ENCODE data around the gene HOXC12.

The HOXC12 gene

DNA sequence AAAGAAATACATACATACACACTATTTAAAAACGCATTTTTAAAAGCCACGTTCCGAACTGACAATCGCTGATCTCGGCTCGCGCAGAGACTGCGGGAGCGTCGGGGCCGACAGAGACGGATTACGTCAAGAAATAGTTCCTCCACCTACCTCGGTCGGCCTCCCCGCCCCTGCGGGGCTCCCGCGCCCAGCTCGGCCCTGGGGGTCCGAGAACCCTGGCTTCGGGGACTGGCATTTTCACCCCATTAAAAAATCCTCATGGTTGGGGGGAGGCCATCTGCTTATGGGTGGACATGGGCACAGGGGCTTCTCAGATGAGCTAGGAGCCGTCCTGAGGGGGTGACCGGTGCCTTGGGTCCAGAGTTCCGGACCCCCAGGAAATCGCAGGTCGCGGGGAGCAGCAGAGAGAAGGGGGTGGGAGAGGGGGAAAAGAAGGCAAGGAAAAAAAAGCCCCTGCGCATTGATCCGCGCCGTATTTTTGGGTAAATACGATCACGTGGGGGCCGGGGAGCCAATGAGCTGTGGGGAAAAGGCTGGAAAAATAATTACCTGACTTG lies 44.9 kb downstream of the HOXC12 start (continued):
- TF ChIP-seq, protein P1, sequence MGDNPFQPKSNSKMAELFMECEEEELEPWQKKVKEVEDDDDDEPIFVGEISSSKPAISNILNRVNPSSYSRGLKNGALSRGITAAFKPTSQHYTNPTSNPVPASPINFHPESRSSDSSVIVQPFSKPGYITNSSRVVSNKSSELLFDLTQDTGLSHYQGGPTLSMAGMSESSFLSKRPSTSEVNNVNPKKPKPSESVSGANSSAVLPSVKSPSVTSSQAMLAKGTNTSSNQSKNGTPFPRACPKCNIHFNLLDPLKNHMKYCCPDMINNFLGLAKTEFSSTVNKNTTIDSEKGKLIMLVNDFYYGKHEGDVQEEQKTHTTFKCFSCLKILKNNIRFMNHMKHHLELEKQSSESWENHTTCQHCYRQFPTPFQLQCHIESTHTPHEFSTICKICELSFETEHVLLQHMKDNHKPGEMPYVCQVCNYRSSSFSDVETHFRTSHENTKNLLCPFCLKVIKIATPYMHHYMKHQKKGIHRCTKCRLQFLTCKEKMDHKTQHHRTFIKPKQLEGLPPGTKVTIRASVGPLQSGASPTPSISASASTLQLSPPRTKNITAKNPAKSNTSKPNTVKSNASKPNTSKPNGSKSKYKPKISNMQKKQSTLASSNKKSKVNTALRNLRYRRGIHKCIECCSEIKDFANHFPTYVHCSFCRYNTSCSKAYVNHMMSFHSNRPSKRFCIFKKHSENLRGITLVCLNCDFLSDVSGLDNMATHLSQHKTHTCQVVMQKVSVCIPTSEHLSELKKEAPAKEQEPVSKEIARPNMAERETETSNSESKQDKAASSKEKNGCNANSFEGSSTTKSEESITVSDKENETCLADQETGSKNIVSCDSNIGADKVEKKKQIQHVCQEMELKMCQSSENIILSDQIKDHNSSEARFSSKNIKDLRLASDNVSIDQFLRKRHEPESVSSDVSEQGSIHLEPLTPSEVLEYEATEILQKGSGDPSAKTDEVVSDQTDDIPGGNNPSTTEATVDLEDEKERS (tag by site-specific recombination; IDR thresholded peaks at IDR 0.05), result no peak
- TF ChIP-seq, protein P2, sequence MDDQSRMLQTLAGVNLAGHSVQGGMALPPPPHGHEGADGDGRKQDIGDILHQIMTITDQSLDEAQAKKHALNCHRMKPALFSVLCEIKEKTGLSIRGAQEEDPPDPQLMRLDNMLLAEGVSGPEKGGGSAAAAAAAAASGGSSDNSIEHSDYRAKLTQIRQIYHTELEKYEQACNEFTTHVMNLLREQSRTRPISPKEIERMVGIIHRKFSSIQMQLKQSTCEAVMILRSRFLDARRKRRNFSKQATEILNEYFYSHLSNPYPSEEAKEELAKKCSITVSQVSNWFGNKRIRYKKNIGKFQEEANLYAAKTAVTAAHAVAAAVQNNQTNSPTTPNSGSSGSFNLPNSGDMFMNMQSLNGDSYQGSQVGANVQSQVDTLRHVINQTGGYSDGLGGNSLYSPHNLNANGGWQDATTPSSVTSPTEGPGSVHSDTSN (CRISPR knock-in tag; IDR thresholded peaks at IDR 0.05), result no peak
- TF ChIP-seq, protein P3, sequence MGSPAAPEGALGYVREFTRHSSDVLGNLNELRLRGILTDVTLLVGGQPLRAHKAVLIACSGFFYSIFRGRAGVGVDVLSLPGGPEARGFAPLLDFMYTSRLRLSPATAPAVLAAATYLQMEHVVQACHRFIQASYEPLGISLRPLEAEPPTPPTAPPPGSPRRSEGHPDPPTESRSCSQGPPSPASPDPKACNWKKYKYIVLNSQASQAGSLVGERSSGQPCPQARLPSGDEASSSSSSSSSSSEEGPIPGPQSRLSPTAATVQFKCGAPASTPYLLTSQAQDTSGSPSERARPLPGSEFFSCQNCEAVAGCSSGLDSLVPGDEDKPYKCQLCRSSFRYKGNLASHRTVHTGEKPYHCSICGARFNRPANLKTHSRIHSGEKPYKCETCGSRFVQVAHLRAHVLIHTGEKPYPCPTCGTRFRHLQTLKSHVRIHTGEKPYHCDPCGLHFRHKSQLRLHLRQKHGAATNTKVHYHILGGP (tag by site-specific recombination; IDR thresholded peaks at IDR 0.05), result no peak
- peak; percentile 44 for TF ChIP-seq ZNF341 (tag by site-specific recombination; IDR thresholded peaks at IDR 0.05; ENCODE audit: low read depth)
- no peak for TF ChIP-seq ZNF292 (tag by site-specific recombination; IDR thresholded peaks at IDR 0.05; ENCODE audit: borderline replicate concordance, low read depth)
- no peak for TF ChIP-seq ZNF549 (tag by site-specific recombination; IDR thresholded peaks at IDR 0.05)
- no peak for TF ChIP-seq ZNF202 (tag by site-specific recombination; IDR thresholded peaks at IDR 0.05; ENCODE audit: borderline replicate concordance)
- TF ChIP-seq, protein P4, sequence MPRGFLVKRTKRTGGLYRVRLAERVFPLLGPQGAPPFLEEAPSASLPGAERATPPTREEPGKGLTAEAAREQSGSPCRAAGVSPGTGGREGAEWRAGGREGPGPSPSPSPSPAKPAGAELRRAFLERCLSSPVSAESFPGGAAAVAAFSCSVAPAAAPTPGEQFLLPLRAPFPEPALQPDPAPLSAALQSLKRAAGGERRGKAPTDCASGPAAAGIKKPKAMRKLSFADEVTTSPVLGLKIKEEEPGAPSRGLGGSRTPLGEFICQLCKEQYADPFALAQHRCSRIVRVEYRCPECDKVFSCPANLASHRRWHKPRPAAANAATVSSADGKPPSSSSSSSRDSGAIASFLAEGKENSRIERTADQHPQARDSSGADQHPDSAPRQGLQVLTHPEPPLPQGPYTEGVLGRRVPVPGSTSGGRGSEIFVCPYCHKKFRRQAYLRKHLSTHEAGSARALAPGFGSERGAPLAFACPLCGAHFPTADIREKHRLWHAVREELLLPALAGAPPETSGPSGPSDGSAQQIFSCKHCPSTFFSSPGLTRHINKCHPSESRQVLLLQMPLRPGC (tag by site-specific recombination; IDR thresholded peaks at IDR 0.05), result 0 out of 2 replicates have a peak, but pooled peaks have one; percentile 27
- peak; percentile 25 for TF ChIP-seq ZFHX2 (tag by site-specific recombination; conservative IDR thresholded peaks at IDR 0.05)
- TF ChIP-seq ZNF558 (tag by site-specific recombination; IDR thresholded peaks at IDR 0.05), result no peak
- no peak for TF ChIP-seq ZNF600 (tag by site-specific recombination; IDR thresholded peaks at IDR 0.05)
- TF ChIP-seq SP7 (tag by site-specific recombination; IDR thresholded peaks at IDR 0.05), result peak; percentile 61
- no peak for TF ChIP-seq ZNF518A (tag by site-specific recombination; conservative IDR thresholded peaks at IDR 0.05; ENCODE audit: low read depth)
- no peak for TF ChIP-seq HOXD13 (CRISPR knock-in tag; IDR thresholded peaks at IDR 0.05; ENCODE audit: borderline replicate concordance)
- no peak for TF ChIP-seq ZNF488 (tag by site-specific recombination; IDR thresholded peaks at IDR 0.05)
- TF ChIP-seq ZNF37A (tag by site-specific recombination; IDR thresholded peaks at IDR 0.05), result no peak
- peak; percentile 59 for TF ChIP-seq IKZF3 (tag by site-specific recombination; IDR thresholded peaks at IDR 0.05)
- TF ChIP-seq ZNF747 (tag by site-specific recombination; IDR thresholded peaks at IDR 0.05), result no peak
- no peak for TF ChIP-seq GLI2 (tag by site-specific recombination; IDR thresholded peaks at IDR 0.05; ENCODE audit: borderline replicate concordance, low read depth)
- TF ChIP-seq GLI4 (tag by site-specific recombination; IDR thresholded peaks at IDR 0.05), result no peak
- no peak; the same call in 1 of the 2 replicates for TF ChIP-seq KLF8 (tag by site-specific recombination; IDR thresholded peaks at IDR 0.05)
- TF ChIP-seq, protein P5, sequence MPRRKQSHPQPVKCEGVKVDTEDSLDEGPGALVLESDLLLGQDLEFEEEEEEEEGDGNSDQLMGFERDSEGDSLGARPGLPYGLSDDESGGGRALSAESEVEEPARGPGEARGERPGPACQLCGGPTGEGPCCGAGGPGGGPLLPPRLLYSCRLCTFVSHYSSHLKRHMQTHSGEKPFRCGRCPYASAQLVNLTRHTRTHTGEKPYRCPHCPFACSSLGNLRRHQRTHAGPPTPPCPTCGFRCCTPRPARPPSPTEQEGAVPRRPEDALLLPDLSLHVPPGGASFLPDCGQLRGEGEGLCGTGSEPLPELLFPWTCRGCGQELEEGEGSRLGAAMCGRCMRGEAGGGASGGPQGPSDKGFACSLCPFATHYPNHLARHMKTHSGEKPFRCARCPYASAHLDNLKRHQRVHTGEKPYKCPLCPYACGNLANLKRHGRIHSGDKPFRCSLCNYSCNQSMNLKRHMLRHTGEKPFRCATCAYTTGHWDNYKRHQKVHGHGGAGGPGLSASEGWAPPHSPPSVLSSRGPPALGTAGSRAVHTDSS (tag by site-specific recombination; IDR thresholded peaks at IDR 0.05), result 0 out of 2 replicates have a peak, but pooled peaks have one; percentile 22
- TF ChIP-seq ZNF658 (tag by site-specific recombination; IDR thresholded peaks at IDR 0.05), result no peak
- TF ChIP-seq ZNF433 (tag by site-specific recombination; IDR thresholded peaks at IDR 0.05; ENCODE audit: low read depth), result no peak
- no peak; the same call in 1 of the 2 replicates for TF ChIP-seq MZF1 (tag by site-specific recombination; IDR thresholded peaks at IDR 0.05; ENCODE audit: borderline replicate concordance)

All from HEK293 (cell line).